Stimulated activated CD8-positive, alpha-beta memory T cell treated with anti-CD3 and anti-CD28 coated beads, Interleukin-2, amount 100 ng/mL, for 1 hour (primary cell): Measurements from ENCODE around the gene UNC45B.
"Not testable (repeated sequence)": the region's sequence is repeated elsewhere in the genome, so short reads cannot be mapped to it uniquely, and the experiment has no call there.

Source experiments
- DNase-seq, 2 donors: peaks; one replicate each; pipeline ENCODE4 v3.0.0-alpha.2; 2020; ENCODE audit warnings: low read depth in 2 of 2

Gene UNC45B

DNA sequence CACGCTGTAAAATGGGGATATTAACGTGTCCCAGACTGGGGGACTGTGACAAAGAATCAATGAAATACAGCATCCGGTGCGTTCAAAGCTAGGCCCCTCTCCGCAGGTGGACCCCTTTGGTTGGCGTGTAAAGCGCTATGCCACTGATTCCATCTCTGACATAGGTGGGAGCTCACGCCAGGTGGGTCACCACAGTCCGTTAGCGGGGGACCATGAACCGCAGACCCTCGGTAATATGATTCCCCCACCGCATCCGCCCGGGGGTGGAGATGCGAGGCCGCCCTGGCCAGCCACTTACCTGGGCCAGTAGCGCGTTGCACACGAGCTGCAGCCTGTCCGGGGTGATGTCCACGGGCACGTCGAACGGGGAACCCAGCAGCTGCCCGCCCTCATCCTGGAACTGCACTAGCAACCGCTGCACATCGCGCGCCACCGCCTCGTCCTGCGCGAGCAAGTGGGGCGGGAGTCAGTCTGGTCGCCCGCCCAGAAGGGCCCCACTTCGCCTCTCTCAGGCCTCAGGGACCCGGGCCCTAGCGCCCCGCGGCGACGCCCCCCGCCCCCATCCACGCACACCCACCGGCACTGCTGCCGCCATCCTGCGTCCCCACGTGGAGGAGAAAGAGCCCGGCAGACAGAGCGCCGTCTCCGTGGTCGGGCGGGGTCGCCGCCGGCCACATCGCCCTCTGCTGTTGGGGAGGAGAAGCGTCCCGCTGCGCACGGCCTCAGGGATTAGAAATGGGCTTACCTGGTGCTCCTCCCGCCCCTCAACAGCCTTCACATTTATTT, 5.7 kb upstream of the UNC45B start, which contains the start of gene NLE1:
Gene NLE1 (minus strand): TSS at position 623 of the 786 bp plus-strand sequence. CDS start 28 bp downstream, at position 595.
- peak; percentile 75 to 80 for DNase-seq

DNA sequence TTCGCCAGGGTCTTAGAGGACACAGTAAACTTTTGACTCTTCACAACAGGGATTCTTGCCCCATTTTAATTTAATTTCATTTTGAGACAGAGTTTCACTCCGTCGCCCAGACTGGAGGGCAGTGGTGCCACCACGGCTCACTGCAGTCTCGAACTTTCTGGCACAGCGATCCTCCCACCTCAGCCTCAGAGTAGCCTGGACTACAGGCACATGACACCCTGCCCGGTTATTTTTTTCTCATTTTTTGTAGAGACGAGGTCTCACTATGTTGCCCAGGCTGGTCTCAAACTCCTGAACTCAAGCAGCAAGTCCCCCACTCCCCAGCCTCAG, 5.2 kb upstream of the UNC45B start:
- DNase-seq, result no peak

GRCh38 chr17:35144840-35145239, 2.8 kb upstream of the UNC45B start:
- no peak for DNase-seq

GRCh38 chr17:35146214-35146833, 1.3 kb upstream of the UNC45B start:
- DNase-seq, result no peak

DNA sequence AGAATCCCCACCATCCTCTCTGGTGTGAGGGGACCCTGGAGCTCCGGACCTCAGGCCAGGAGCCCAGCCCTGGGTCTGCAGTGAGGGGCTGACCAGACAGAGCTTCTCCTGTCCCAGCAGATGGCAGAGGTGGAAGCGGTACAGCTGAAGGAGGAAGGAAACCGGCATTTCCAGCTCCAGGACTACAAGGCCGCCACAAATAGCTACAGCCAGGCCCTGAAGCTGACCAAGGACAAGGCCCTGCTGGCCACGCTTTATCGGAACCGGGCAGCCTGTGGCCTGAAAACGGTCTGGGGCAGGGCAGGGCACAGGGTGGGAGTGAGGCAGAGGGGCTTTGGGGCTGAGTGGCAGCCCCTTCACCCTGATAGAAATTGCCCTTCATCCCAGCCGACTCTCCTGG, 527 bp downstream of the UNC45B start:
- no peak for DNase-seq

DNA sequence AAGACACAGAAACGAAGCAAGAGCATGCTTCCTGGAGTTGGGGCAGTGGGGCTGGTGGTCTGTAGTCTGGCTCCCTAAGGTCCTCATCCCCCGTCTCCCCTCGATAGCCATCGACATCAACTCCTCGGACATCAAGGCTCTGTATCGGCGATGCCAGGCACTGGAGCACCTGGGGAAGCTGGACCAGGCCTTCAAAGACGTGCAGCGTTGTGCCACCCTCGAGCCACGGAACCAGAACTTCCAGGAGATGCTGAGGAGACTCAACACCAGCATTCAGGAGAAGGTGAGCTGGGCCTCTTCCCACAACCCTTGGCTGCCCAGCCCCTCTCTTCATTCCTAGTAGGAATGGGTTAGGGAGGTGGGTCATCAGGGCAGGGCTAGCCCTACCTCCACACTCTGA, 2.3 kb downstream of the UNC45B start:
- no peak for DNase-seq

DNA sequence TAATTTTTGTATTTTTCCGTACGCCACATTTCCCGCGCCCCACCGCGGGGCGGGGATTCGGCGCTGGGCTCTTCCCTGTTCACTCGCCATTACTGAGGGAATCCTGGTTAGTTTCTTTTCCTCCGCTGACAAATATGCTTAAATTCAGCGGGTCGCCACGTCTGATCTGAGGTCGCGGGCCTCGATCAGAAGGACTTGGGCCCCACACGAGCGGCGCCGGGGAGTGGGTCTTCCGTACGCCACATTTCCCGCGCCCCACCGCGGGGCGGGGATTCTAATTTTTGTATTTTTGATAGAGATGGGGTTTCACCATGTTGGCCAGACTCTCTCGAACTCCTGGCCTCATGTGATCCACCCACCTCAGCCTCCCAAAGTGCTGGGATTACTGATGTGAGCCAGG, 3.5 kb downstream of the UNC45B start:
- not testable (repeated sequence) for DNase-seq

GRCh38 chr17:35152421-35153140, 5.0 kb downstream of the UNC45B start:
- no peak for DNase-seq

DNA sequence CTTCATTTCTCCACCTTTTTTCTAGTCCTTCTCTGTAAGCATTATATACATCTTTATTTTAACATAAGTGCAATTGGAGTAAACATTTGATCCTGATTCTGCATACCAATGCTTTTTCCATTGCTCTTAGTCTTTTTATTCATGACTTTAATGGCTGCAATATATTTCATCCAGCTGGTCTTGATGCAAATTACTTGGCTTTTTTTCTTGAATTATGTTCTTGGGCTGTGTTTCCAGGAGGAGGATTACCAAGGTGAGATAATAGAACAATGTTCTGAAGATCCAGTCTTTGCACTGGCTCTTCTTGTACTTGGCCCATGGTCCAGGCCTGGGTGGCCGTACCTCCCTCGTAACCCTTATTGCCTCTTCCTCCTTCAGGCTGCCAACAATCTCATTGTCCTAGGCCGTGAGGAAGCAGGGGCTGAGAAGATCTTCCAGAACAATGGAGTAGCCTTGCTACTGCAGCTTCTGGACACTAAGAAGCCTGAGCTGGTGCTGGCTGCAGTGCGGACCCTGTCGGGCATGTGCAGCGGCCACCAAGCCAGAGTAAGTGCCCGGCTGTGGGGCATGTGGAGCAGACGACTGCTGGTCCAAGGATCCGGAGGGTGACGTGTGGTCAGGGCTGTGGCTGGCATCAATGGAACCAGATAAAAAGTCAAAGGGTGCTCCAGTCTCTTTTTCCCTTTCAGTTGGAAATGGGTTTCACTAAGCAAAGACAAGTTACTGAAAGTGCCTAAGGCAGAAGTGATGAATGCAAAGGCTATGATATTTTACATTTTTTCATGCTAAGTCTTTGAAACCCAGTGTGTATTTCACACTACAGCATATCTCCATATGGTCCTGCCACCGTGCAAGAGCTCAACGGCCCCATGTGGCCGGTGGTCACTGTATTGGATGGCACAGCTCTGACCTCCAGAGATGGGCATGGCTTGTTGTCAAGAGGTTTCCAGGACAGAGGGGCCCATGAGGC, 6.9 kb downstream of the UNC45B start:
- no peak for DNase-seq

GRCh38 chr17:35155246-35155645, 7.6 kb downstream of the UNC45B start:
- DNase-seq, result no peak

DNA sequence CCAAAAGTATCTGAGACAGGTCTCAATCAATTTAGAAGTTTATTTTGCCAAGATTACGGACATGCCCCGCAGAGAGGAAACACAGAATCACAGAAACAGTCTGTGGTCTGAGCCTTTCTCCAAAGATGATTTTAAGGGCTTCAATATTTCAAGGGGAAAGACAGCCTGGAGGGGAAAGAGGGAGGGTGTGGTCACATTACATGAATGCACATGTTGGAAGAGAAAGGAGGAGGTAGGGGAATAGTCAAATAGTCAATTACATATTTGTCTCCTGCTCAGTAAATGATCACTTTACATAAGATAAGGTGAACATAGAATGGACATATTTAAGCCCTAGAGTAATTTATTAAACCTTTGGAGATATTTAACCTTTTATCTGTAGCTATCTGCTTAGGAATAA, 12.3 kb downstream of the UNC45B start:
- DNase-seq, result no peak

DNA sequence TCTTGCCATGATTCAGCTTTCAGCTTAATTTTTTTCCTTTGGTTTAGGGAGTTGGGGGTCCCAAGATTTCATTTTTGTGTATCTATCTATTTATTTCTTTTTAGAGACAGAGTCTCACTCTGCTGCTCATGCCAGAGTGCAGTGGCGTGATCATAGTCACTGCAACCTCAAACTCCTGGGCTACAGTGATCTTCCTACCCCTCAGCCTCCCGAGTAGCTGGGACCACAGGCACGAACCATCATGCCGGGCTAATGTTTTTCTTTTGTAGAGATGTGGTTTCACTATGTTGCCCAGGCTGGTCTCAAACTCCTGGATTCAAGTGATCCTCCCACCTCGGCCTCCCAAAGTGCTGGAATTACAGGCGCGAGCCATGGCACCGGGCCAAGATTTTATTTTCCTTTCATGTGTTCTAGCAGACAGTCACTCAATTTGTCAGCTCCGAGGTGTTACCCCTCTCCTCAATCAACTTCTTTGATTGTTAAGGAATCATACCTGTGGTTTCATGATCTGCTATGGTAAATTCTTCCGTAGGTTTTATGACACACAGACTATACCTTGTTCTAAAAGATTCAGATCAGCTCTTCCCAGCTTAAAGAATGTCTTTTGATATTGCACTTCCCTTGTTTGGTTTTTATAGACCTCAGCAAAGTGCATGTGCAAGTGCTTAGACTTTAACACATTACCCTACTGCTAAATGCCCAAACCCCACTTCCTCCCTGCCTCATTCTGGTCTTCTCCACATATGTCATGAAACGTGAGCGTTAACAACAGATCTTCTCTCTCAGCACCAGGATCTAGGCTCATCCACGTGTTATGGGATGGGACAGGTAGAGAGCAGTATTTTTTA, 13.0 kb downstream of the UNC45B start:
- DNase-seq, result no peak

GRCh38 chr17:35161281-35161761, 13.7 kb downstream of the UNC45B start:
- DNase-seq, result no peak

DNA sequence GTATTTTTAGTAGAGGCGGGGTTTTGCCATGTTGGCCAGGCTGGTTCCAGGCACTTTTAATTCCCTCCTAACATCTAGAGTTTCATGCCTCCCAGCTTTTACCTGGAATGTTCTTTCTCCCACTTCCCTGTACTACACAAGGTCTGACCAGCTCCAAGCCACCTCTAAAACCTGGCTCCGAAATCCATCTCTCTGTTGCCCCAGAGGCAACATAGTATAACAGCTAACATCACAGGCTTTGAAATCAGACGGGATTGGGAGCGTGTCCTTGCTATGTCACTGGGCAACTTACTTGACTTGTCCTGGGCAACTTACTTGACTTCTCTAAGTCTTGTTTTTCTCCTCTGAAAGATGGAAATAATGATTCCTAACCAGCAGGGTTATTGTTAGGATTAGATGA, 15.1 kb downstream of the UNC45B start:
- DNase-seq, result no peak

- DNase-seq, result no peak
These were observed 16.3 kb downstream of the UNC45B start for GRCh38 chr17:35163886-35164285.

GRCh38 chr17:35164716-35165115, 17.1 kb downstream of the UNC45B start:
- DNase-seq, result no peak

GRCh38 chr17:35166526-35166925, 18.9 kb downstream of the UNC45B start:
- DNase-seq, result no peak

GRCh38 chr17:35167046-35167445, 19.4 kb downstream of the UNC45B start:
- DNase-seq, result no peak

DNA sequence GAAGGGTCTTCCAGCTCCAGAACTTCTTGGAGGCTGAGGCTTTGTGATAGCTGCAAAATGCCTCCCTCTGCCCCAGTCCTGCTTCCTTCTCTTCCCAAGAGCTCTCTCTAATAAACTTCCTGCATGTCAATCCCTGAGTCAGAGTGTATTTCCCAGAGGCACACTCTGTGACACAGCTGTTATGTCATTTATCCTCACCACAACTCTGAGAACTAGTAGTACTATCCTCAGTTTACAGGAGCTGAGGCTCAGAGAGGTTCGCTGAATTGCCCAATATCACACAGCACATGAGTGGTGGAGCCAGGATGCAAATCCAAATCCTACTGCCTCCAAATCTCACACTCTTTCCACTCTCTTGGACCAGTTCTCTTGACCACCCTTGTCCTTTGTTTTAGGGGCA, 20.0 kb downstream of the UNC45B start:
- DNase-seq, result no peak

GRCh38 chr17:35169835-35170363, 22.3 kb downstream of the UNC45B start:
- DNase-seq, result no peak
